ENCODE measurements around the gene CTTNBP2NL. TPM values are rescaled to one million over a fixed set of nuclear protein-coding genes. Genes with fewer than 3 reads are reported as not detected.
"Not testable (repeated sequence)": the region's sequence is repeated elsewhere in the genome, so short reads cannot be mapped to it uniquely, and the experiment has no call there.

CTTNBP2NL gene
- total RNA-seq, 4 donors from 2014 or later, result 23.0 to 58.3 (median 31.5) TPM

GRCh38 chr1:112440574-112440973 lies 44.6 kb downstream of the CTTNBP2NL start:
- ATAC-seq (ENCODE audit: low FRiP score) (no peak), DNase-seq (ENCODE audit: low spot score) (no peak)
- TF ChIP-seq CTCF (IDR thresholded peaks at IDR 0.05), result no peak

GRCh38 chr1:112444269-112444668 lies 48.3 kb downstream of the CTTNBP2NL start:
- ATAC-seq (ENCODE audit: low FRiP score), result no peak
- DNase-seq (ENCODE audit: low spot score), result no peak
- TF ChIP-seq CTCF (IDR thresholded peaks at IDR 0.05), result no peak

- DNase-seq (ENCODE audit: low spot score) (no peak), ATAC-seq (ENCODE audit: low FRiP score) (no peak)
- TF ChIP-seq CTCF (IDR thresholded peaks at IDR 0.05), result no peak
These were observed 49.6 kb downstream of the CTTNBP2NL start for GRCh38 chr1:112445596-112445995.

GRCh38 chr1:112446411-112446810 lies 50.4 kb downstream of the CTTNBP2NL start:
- TF ChIP-seq CTCF (IDR thresholded peaks at IDR 0.05), result no peak
- DNase-seq (ENCODE audit: low spot score), result no peak
- no peak for ATAC-seq (ENCODE audit: low FRiP score)

GRCh38 chr1:112448904-112449629 lies 53.1 kb downstream of the CTTNBP2NL start:
- ATAC-seq (ENCODE audit: low FRiP score), result peak; percentile 59
- no peak for DNase-seq (ENCODE audit: low spot score)
- TF ChIP-seq CTCF (IDR thresholded peaks at IDR 0.05), result no peak

- no peak for TF ChIP-seq CTCF (IDR thresholded peaks at IDR 0.05)
- DNase-seq (ENCODE audit: low spot score) (no peak), ATAC-seq (ENCODE audit: low FRiP score) (no peak)
These were observed 53.6 kb downstream of the CTTNBP2NL start for GRCh38 chr1:112449630-112449983.

GRCh38 chr1:112450773-112451172 lies 54.8 kb downstream of the CTTNBP2NL start:
- TF ChIP-seq CTCF (IDR thresholded peaks at IDR 0.05), result no peak
- ATAC-seq (ENCODE audit: low FRiP score) (no peak), DNase-seq (ENCODE audit: low spot score) (no peak)

- not testable (repeated sequence) for ATAC-seq (ENCODE audit: low FRiP score)
These were observed 55.3 kb downstream of the CTTNBP2NL start for GRCh38 chr1:112451301-112451700.

More at GRCh38 chr1:112451301-112451700, 55.3 kb downstream of the CTTNBP2NL start:
- DNase-seq (ENCODE audit: low spot score), result not testable (repeated sequence)
